Measurements from ENCODE around the gene STK24. TPM values are rescaled to one million over a fixed set of nuclear protein-coding genes. Genes with fewer than 3 reads are reported as not detected.

STK24 gene
- total RNA-seq, 1 experiment from 2014 or later, result 84.8 TPM

- no peaks in the 10 kb centered on the region for H3K9me3 ChIP-seq (ENCODE audit: low read depth, low read length, poor library complexity, severe bottlenecking)
- intact Hi-C loops (cut with micrococcal nuclease; ENCODE audit: unreplicated experiment), result no loop called here
- no peak overlapping the region for H3K27ac ChIP-seq (ENCODE audit: low read depth, low read length, poor library complexity, severe bottlenecking)
- peaks cover 19% of the 10 kb centered on the region for H3K36me3 ChIP-seq (ENCODE audit: insufficient read depth, low read length, poor library complexity, severe bottlenecking)
- peaks cover 11% of the 10 kb centered on the region for H3K4me1 ChIP-seq (ENCODE audit: insufficient read depth, low read length, poor library complexity, severe bottlenecking)
- CTCF ChIA-PET, result no interaction called here
- H3K27me3 ChIP-seq (replicated peaks; ENCODE audit: insufficient read depth, low read depth, low read length, poor library complexity), result no peaks in the 10 kb centered on the region
- H3K4me3 ChIP-seq (ENCODE audit: low read depth, low read length, poor library complexity, severe bottlenecking), result no peak overlapping the region
- BruUV-seq (replicated peaks), result no TSS peak
- DNase-seq (ENCODE audit: low spot score), result no peak
- POLR2A ChIA-PET (ENCODE audit: low non-redundant PET), result no interaction called here
- TF ChIP-seq CTCF (conservative IDR thresholded peaks at IDR 0.05; ENCODE audit: low read depth, low read length), result no peak
- no peak for TF ChIP-seq EZH2 (IDR thresholded peaks at IDR 0.05; ENCODE audit: borderline replicate concordance, low read depth, low read length, poor library complexity, severe bottlenecking)
These were observed 119.9 kb downstream of the STK24 start for GRCh38 chr13:98457053-98457452.

GRCh38 chr13:98456413-98456845 is 120.5 kb downstream of the STK24 start:
- Histone ChIP-seq H3K4me3 (ENCODE audit: low read depth, low read length, poor library complexity, severe bottlenecking) (no peak overlapping the region), H3K27me3 (replicated peaks; ENCODE audit: insufficient read depth, low read depth, low read length, poor library complexity) (no peaks in the 10 kb centered on the region), H3K36me3 (ENCODE audit: insufficient read depth, low read length, poor library complexity, severe bottlenecking) (peaks cover 19% of the 10 kb centered on the region), H3K27ac (ENCODE audit: low read depth, low read length, poor library complexity, severe bottlenecking) (no peak overlapping the region), H3K9me3 (ENCODE audit: low read depth, low read length, poor library complexity, severe bottlenecking) (no peaks in the 10 kb centered on the region), H3K4me1 (ENCODE audit: insufficient read depth, low read length, poor library complexity, severe bottlenecking) (peaks cover 11% of the 10 kb centered on the region)
- DNase-seq (ENCODE audit: low spot score), result no peak
- TF ChIP-seq CTCF (conservative IDR thresholded peaks at IDR 0.05; ENCODE audit: low read depth, low read length), result no peak
- TF ChIP-seq EZH2 (IDR thresholded peaks at IDR 0.05; ENCODE audit: borderline replicate concordance, low read depth, low read length, poor library complexity, severe bottlenecking), result no peak
- CTCF ChIA-PET, result no interaction called here
- POLR2A ChIA-PET (ENCODE audit: low non-redundant PET), result interaction anchor here (0.5 kb wide), 1 partner anchor 121 kb away, joined by 7 read pairs; no protein-coding TSS in a partner anchor
- intact Hi-C loops (cut with micrococcal nuclease; ENCODE audit: unreplicated experiment), result no loop called here
- BruUV-seq (replicated peaks), result no TSS peak

- Histone ChIP-seq H3K9me3 (ENCODE audit: low read depth, low read length, poor library complexity, severe bottlenecking) (no peaks in the 10 kb centered on the region), H3K4me3 (ENCODE audit: low read depth, low read length, poor library complexity, severe bottlenecking) (no peak overlapping the region), H3K4me1 (ENCODE audit: insufficient read depth, low read length, poor library complexity, severe bottlenecking) (peaks cover 15% of the 10 kb centered on the region), H3K27me3 (replicated peaks; ENCODE audit: insufficient read depth, low read depth, low read length, poor library complexity) (no peaks in the 10 kb centered on the region), H3K36me3 (ENCODE audit: insufficient read depth, low read length, poor library complexity, severe bottlenecking) (peaks cover 22% of the 10 kb centered on the region), H3K27ac (ENCODE audit: low read depth, low read length, poor library complexity, severe bottlenecking) (peak overlapping the region; percentile 53)
- no TSS peak for BruUV-seq (replicated peaks)
- peak; percentile 82 for DNase-seq (ENCODE audit: low spot score)
- TF ChIP-seq EZH2 (IDR thresholded peaks at IDR 0.05; ENCODE audit: borderline replicate concordance, low read depth, low read length, poor library complexity, severe bottlenecking) (no peak), CTCF (conservative IDR thresholded peaks at IDR 0.05; ENCODE audit: low read depth, low read length) (no peak)
- CTCF ChIA-PET, result interaction anchor here (1.0 kb wide), 1 partner anchor 9 kb away, joined by 4 read pairs; no protein-coding TSS in a partner anchor
- intact Hi-C loops (cut with micrococcal nuclease; ENCODE audit: unreplicated experiment), result no loop called here
- POLR2A ChIA-PET (ENCODE audit: low non-redundant PET), result no interaction called here
These were observed 122.5 kb downstream of the STK24 start for GRCh38 chr13:98454389-98454881.

Data from A673 (cell line).